ENCODE data around the gene ATP2C2.

Gene ATP2C2

DNA sequence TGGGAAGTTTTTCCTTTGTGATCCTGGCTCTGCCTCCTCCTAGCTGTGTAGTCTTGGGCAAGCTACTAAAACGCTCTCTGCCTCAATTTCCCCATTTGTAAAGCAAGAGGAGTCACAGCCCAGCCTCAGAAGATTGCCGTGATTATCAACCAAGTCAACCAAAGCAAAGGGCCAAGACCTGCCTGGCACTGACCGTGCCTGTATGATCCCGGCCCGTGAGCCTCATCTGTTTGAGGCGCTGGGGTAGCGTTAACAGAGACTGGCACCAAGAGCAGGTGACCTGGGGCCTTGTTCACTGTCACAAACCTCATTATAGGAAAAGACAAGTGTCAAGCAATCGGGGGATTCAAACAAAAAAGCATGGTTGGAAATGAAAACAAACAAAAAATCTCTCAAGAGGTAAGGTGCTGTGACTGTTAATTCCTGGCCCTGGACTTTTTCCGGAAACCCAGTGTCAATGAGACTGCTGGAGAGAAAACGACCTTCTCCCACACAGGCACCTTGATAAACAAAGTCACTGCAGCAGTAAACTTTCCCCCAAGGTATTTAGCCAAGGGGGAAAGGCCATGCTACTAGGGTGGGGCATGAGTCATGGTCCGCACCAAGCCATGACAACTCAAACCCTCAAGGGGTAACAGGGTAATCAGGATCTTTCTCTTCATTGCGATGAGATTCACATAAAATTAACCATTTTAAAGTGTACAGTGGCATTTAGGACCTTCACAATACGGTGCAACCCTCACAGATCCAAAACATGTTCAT lies 130.7 kb downstream of the ATP2C2 start:
- DNase-seq (ENCODE audit: low spot score) = no peak

- DNase-seq (ENCODE audit: low spot score) = no peak
Measured at GRCh38 chr16:84499638-84500037, 131.3 kb downstream of the ATP2C2 start.

- DNase-seq (ENCODE audit: low spot score) = no peak
Measured at GRCh38 chr16:84500531-84500930, 132.2 kb downstream of the ATP2C2 start.

DNA sequence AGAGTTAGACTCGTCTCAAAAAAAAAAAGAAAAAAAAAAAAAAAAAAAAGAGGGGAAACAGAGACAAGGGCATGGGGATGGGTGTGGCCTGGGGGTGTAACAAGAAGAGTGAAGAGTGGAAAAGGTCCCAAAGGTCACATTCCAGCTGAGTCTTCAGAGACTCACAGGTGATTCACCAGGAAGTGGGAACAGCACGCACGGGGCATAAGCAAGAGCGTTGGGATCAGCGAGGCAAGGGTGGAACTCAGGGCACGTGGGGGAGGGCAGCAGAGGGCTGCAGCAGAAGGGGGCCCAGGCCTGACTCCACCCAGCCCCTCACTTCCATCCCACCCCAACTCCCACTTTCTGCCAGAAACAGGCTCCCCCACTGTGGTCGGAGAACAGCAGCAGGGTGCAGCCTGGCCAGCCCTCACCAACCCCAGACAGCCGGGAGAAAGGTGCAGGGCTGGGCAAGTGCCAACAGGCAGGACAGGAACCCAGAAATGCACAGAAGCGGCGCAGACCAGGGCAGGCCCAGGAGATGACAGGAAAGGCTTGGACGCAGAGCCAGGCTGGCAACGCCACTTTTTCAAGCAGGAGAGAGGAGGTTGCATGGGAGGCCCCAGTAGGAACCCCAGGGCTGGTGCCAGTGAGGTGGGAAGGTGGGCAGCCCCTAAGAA lies 132.9 kb downstream of the ATP2C2 start:
- DNase-seq (ENCODE audit: low spot score) = peak; percentile 84

DNA sequence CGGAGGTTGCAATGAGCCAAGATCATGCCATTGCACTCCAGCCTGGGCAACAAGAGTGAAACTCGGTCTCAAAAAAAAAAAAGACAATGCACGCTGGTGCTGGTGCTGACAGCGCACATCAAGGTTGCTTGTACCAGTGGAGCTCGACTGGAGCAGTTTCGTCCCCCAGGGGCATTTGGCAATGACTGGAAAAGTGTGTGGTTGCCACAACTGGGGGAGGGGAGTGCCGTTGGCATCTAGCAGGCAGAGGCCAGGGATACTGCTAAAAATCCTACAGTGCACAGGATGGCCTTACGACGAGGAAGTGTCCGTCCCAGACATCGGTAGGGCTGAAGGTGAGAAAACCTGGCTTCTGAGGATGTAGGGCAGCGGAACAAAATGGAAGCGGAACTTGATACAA lies 133.7 kb downstream of the ATP2C2 start:
- no peak for DNase-seq (ENCODE audit: low spot score)

DNA sequence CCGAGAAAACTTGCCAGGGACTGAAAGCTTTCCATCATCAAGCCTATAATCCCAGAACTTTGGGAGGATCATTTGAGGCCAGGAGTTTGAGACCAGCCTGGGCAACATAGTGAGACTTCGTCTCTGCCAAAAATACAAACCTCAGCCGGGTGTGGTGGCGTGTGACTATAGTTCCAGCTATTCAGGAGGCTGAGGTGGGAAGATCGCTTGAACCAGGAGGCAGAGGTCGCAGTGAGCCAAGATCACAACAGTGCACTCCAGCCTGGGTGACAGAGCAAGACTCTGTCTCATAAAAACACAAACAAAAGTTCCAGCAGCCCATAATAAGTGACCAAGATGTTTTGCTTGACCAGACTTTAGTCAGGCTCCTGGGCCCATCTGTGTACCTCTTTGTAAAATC lies 134.2 kb downstream of the ATP2C2 start:
- peak; percentile 24 for DNase-seq (ENCODE audit: low spot score)

GRCh38 chr16:84503751-84504395 lies 135.5 kb downstream of the ATP2C2 start:
- peak; percentile 57 for DNase-seq (ENCODE audit: low spot score)

DNA sequence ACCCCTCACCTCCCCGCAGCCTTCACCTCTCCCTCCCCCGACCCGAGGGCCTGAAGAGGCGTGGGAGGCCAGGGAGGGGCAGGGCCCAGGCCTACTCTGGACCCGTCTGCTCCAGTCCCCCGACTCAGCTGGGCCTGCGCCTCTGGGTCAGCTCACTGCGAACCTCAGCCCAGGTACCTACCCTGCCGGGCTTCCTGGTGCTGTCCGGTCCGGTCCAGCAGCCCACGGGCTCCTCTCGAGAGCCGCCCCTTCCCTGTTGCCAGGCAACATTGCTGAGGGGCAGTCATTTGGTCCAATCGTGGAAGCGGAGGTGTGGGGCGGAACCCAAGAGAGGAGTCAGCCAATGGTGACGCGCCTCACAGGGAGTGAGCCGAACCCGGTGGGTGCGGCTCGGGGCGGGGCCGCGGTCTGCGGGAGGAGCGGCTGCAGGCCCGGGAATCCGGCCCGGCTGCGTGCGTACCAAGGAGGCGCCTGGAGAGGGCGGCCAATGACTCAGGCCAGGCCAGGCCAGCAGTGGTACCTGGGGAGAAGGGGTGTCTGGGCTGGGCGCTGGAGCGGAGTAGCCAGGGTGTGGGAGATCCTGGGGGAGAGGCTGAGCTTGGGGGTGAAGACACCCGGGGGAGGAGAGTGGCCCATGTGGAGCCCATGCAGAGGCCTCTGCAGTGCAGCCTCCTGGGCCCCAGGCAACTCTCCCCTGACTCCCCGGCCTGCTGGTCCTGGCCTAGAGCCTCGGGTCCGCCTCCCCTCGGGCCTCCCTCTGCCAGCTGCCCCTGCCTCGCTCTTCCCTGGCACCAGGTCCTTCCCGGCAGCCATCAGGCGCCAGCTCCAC lies 136.3 kb downstream of the ATP2C2 start, which contains the start of gene MEAK7:
Gene MEAK7 (minus strand): TSS at position 240 of the 829 bp plus-strand sequence. CDS start 6,573 bp downstream, outside the sequence.
- peak; percentile 93 for DNase-seq (ENCODE audit: low spot score)

GRCh38 chr16:84505249-84506187 lies 137.2 kb downstream of the ATP2C2 start:
- DNase-seq (ENCODE audit: low spot score) = no peak

DNA sequence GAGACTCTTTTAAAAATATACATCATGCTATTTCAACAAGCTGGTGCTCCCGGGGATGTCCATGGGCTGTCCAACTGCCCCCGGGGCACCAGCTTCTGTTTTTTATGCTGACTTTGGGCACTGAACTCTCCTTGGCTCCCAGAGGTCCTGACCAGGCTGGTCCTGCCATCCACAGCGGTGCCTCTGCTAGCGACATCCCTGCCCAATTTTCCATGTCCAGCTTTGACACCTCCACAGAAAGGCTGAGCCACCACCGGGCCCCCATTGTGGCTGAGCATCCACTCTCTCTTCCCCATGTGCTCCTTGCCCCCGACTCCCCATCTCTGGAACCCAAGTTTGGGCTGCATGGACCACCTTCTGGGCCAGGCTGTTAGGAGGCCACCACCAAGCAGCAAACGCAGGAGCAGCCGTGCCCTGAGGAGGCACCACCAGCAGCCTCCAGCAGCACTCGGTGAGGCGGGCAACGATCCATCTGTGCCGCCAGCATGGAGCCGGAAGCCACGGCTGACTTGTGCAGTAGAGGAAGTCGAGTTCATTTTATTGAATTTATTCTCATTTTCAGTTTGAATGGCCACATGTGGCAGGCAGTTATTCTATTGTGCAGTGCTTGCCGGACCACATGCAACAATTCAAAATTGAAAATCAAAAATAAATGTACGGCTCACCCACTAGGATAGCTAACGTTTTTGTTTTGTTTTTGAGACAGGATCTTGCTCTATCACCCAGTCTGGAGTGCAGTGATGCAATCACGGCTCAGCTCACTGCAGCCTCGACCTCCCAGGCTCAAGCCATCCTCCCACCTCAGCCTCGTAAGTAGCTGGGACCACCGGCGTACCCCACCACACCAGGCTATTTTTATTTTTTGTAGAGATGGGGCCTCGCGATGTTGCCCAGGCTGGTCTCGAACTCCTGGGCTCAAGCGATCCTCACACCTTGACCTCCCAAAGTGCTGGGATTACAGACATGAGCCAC lies 139.0 kb downstream of the ATP2C2 start:
- no peak for DNase-seq (ENCODE audit: low spot score)

DNA sequence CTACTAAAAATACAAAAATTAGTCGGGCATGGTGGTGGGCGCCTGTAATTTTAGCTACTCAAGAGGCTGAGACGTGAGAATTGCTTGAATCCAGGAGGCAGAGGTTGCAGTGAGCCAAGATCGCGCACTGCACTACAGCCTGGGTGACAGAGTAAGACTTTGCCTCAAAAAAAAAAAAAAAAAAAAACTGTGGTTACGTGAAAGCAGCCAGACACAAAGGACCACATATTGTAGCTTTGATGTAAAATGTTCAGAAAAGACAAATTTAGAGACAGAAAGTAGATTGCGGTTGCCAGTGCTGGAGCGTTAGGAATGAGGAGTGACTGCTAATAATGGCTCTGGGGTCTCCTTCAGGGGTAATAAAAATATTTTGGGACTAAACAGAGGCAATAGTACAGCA lies 140.2 kb downstream of the ATP2C2 start:
- DNase-seq (ENCODE audit: low spot score) = no peak

DNA sequence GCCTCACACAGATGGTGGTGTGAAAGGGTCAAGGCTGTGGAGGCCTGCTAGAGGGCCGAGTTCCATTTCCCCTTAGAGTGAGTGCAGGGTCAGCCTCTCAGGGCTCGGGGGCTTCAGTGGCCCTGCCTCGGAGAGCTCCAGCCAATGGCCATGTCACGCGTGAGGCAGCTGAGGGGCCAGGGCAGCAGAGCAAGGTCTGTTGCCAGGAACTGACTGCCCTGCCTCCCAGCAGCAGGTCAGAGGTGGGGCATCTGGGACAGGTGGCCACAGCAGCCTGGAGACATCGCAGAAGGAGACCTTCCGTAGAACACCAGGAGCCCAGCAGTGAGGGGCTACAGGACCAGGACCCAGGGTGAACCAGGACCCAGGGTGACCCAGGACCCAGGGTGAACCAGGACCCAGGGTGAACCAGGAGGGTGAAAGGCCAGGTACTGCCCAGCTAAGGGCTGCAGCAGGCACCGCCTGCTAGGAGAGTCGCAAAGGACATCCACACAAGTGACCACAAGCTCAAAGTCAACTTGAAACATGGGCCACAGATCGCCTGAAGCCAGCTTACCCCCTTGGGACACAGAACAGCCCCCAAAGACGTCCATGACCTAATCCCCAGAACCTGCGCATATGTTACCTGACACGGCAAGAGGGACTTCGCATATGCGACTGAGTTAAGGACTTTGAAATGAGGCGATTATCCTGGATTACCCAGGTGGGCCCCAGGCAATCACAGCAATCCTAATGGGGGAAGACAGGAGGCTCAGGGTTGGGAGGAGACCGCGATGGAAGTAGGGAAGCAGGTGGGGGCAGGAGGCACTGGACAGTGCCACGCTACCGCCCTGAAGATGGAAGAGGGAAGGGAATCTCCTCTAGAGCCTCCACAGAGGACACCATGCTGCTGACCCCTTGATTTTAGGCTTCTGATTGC lies 141.0 kb downstream of the ATP2C2 start:
- no peak for DNase-seq (ENCODE audit: low spot score)

GRCh38 chr16:84511180-84511800 lies 143.0 kb downstream of the ATP2C2 start:
- DNase-seq (ENCODE audit: low spot score) = peak; percentile 70

DNA sequence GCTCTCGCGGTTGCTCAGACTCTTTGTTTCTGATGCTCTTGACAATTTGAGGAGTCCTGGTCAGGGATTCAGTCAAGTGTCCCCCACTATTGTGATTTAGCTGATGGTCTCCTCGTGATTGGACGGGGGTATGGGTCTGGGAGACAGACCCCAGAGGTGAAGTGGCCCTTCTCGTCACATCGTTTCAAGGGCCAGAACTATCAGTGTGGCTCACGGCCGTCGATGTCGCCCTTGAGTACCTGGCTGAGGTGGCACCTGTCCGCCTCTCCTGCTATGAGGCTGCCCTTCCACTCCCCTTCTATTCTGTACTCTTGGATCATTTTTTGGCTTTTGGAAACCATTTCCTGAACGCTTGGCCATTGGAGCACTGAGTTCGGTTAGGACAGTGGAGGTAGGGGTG lies 143.5 kb downstream of the ATP2C2 start:
- DNase-seq (ENCODE audit: low spot score) = no peak

DNA sequence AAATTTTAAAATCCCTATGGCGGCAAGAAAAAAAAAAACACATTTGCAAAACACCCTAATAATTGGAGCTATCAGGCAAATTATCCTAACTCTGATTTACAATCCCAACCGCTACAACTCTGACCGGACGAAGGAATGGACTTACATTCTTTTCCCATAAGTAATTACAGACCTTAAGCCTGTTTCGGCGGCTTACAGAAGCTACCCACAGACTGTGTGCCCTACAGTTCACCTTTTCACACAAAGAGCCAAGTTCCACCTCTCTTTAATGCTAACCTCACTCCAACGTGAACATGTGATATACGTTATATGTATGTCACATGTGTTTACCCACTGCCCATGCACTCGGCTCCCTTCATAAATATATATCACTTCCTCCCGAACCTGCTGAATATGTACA lies 144.8 kb downstream of the ATP2C2 start:
- no peak for DNase-seq (ENCODE audit: low spot score)

DNA sequence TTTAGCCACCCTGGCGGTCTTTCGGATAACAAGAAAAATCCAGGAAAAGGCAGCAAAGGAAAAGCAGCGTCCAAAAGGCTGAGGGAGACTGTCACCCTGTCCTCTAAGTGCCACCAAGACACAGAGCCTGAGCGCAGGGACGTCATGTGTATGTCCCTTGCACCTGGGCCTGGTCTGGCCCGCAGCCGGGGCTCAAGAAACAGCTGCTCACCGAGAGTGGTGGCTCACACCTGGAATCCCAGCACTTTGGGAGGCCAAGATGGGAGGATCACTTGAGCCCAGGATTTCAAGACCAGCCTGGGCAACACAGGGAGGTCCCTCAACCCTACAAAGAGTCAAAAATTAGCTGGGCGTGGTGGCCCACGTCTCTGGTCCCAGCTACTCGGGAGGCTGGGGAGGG lies 145.3 kb downstream of the ATP2C2 start:
- DNase-seq (ENCODE audit: low spot score) = no peak

All from SW480 (cell line).